HG03442 (cell line): Measurements from ENCODE around the gene SH2D5.
"Not testable (repeated sequence)": the region's sequence is repeated elsewhere in the genome, so short reads cannot be mapped to it uniquely, and the experiment has no call there.

Source experiments
- ATAC-seq: cut with Tn5 transposase; IDR thresholded peaks from one replicate; pipeline ENCODE4 v1.9.1; 2021; ENCODE audit warnings: mild to moderate bottlenecking, moderate library complexity; ENCODE audit not compliant: unreplicated experiment

SH2D5 gene

DNA sequence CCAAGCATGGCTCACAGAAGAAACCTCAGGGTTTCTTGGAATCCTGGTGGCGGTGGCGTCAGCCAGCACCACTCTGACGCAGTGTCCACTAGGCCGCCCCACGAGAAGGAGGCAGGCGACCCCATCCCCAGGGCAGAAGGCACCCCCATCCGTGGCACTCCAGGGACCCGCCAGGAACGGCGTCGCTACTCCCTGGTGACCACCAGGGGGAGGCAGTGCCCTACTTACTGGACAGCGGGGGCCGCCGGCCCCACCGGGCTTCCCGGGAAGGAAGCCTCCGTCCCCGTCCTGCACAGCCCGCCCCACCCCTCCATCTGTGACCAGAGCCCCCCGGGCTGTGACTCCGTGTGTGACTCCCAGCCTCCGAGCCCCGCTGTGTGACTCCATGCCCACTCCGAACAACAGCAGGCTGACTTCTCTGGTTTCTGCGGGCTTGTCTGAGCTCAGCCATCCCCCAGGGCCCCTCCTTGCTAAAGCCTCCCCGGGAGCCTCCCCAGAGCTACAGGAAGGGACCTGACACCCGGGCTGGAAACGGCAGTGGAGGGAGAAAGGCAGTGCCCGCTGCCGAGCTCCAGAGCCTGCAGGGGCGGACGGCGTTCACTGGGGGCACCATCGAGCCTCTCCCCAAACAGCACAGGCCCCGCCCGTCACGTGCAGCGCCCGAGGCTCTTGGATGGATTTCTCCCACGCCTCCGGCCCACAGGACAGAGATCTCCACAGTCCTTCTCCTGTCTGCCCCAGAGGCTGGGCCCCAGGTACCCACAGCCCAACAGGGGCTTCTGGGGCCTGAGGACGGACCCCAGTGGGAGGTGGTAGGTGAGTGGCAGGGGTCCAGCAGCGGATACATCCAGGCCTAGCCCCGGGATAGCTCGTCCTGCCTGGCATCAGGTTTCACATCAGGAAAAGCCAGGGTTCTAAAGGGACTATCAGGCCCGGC lies 35.8 kb downstream of the SH2D5 start:
- ATAC-seq, result no peak

DNA sequence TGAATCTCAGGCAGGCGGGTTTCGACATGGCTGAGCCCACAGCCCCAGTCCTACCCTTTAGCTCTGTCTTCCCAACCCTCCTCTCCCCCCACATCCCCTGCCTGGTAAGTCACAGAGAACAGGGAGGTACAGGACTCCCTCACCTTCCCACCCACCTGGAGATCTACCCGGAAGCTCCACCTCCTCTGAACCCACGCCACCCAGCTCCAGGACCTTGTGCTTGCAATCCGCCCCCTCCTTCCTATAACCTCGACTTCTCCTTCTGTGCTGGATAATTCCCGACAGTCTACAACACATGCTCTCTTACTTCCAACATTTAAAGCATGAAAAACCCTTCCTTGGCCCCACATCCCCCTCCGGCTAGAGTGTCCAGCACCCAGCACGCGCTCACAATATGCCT lies 37.0 kb downstream of the SH2D5 start:
- ATAC-seq, result no peak

DNA sequence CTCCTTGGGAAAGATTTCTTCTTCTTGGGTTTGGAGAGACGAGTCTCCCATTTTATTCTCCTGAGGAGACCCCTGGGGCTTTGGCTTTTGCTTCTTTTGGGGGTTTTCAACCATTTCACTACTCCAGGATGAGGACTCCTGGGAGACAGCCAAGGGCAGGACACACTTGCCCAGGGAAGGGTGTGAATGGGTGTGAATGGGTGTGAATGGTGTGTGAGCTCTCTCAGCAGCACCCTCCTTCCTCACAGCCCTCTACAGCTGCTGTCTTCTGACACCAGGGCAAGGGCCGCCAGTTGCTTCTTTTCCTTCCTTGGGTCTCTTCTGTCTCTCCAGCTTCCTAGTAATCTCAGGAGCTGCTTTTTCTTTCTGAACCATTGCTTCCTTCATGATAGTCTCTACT lies 38.9 kb downstream of the SH2D5 start:
- no peak for ATAC-seq

DNA sequence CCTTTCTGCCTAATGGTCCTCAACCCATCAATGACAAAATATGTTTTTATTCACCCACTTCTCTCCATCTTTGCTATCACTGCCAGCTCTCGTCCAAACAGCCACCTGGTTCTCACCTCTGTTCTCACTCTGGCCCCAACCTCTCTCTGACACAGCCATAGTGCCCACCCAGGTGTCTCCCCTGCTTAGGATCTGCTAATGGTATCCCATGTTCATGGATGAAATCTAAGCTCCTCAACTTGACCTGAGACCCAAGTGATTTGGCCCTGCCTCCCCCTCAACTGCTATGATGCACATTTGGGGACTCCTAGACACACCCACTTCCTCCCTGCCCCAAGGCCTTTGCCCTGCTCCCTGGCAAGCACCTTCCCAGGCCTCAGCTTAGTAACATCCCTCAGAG lies 40.6 kb downstream of the SH2D5 start:
- no peak for ATAC-seq

DNA sequence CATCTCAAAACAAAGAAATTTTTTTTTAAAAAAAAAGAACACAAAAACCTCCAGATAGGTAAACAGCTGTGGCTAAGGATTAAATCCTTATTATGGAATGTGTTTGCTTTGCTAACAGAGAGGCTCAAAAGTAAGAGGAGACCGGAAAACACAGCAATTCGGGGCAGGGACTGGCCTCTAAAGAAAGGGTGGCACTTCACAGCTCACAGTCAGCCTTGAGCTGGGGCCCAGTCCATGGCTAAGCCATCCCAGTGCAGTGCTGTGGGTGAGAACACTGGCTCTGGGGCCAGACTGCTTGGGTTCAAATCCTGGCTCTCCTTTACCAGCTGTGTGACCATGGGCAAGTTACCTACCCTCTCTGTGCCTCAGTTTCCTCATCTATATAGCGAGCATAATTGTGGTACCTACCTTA lies 42.9 kb downstream of the SH2D5 start:
- ATAC-seq, result no peak

DNA sequence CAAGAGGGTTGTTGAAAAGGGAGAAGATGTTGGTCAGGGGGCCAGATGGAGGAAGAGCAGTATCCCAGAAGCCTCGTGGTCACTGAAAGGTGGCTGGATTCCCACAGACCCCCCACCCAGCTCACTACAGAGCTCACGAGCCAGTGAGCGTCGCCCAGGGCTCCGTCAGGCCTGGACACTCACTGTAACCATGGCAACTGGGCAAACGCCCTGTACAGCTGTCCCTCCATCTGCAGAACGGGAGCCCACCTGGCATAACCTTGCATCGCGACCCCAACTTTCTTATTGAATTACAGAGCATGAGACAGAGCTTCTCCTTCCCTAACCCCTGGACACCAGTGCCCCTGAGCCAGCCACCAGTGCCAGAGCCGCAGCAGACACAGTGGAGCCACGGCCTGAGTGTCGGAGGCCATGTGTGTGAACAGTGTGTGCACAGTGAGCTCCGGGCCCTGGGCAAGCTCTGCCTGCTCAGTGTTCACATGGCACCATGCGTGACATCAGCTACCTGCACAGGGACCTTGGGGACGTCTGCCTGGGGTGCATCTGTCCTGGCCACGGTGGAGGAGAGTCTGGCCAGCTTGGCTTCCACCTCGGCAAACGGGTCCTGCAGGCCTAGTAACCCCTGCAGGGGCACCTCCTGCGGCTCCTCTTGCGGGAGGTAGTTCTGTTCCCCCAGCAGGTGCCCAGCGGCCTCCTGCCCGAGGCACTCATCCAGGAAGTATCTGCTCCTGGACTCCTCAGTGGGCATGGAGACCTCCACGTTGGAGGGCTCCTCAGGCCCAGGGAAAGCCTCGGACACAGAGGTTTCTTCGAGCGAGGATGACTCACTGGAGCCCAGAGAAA lies 45.4 kb downstream of the SH2D5 start:
- no peak for ATAC-seq

DNA sequence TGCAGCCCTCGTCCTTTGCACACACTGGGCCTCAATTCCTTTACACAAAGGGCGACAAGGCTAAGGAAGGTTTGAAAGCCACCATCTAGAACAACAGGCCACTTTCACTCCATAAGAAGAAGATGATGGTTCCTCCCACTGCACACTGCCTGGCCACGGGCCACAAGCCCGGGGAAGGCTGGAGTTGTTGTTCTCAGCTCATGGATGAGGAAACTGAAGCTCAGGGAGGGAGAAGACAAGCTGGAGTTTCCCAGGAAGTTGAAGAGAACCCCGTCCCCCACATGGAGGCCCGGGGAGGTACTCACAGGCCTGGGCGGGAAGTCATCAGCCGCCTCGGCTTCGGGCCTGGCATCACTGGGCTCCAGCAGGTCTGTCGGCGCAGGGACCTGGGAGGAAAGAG lies 46.8 kb downstream of the SH2D5 start:
- ATAC-seq, result no peak

DNA sequence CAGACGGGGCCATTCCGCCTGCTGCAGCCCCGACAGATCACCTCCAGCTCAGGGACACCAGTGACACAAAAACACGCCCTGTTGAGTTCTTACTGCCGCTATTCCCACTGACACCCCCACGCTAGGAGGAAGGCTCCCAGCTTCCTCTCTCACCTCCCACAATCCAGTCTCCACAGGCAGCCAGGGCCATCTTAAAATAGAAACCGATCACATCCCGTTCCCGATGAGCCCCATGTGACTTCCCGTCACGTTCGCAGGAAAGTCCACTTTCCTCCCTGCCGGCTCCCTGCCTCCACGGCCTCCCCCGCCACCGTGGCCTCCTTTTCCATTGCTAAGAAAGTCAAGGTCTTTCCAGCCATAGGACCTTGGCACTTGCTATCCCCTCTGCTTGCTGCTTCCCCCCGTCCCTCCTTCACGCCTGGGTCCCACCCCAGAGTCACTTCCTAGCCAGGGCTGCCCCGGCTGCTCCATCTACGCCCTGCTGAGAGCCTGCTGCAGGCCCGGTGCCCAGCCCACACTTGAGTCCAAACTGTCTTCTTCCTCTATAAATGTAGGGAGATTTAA lies 47.3 kb downstream of the SH2D5 start:
- no peak for ATAC-seq

DNA sequence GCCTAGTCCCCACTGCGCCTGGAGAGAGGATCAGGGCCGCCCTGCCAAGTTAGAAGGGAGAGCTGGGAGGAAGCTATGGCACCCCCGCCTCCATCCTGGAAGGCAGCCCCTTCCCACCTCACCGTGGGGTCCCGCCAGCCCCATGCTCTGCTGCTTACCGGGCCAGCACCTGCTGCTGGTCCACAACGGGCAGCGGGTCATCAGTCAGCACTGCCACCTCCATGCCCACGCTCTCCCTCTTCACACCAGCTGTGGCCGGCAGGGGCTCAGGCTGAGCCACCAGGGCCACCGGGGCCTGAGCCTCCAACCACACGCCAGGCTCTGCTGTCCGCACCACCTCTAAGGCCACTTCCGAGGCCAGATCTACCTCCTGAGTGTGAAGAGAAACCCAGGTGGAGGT lies 47.9 kb downstream of the SH2D5 start:
- no peak for ATAC-seq

DNA sequence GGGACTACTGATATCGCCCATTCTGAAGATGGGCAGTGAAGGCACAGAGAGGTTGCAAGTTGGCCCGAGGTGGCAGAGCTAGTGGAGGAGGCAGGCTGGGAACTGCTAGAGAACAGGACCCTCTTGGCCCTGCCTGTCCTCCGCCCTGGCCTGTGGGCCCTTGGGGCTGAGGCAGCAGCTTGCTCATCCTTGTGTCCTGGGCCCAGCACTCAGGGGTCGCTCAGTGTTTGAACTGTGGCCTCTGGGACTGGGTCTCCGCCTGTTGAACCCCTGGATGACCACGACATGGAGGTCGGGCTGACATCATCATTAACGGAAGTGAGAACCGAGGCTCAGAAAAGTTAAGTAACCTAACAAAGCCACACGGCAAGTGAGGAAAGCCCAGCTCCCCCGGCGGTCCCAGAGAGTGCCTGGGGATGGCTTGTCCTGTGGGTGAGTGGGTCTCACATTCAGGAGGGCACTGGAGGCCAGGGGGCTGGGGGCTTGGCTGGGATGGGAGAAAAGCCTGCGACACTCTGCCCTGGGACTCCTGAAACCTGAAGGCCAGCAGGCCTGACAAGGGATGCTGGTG lies 48.4 kb downstream of the SH2D5 start:
- no peak for ATAC-seq

DNA sequence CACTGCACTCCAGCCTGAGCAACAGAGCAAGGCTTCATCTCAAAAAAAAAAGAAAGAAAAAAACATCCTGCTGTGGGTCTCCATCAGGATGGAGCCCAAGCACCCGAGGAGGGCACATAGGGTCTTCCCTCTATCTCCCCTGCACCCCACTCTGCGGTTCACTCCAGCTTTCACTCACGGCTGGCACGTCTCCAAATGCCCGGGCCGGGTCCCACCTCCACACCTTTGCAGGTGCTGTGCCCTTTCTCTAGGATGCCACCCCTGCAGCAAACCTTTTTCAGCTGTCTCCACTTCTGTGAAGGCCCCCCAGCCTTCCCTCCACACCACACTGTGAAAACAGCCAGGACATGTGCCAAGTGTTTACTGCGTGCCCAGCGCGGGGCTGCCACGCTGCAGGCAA lies 48.9 kb downstream of the SH2D5 start:
- ATAC-seq, result no peak

DNA sequence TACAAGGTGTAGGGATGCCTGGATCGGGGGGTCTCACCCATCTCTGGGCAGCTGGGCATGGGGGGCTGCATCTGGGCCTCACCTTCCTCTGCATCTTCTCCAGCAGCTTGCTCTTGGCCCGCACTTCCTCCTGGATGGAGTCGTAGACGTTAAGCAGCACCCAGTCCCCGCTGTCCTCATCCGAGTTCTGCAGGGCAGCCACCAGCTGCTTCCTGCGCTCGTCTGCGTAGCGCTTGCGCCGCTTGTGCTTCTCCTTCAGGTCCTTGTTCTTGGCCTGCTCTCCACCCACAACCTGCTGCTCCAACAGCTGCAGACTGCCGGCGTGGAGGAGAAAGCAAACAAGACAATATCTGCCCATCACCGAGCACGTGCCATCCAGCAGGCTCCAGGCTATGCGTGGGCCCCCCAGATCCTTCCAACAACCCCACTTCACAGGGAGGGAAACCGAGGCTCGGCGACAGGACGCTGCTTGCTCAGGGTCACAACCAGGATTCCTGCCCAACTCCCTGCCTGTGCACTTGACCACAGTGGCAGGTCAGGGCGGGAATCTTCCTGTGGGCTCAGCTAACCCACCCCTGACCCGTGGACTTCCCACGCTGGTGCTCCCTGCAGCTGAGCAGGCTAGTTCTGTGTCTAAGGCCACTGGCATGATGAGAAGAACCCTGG lies 49.8 kb downstream of the SH2D5 start:
- ATAC-seq, result no peak

DNA sequence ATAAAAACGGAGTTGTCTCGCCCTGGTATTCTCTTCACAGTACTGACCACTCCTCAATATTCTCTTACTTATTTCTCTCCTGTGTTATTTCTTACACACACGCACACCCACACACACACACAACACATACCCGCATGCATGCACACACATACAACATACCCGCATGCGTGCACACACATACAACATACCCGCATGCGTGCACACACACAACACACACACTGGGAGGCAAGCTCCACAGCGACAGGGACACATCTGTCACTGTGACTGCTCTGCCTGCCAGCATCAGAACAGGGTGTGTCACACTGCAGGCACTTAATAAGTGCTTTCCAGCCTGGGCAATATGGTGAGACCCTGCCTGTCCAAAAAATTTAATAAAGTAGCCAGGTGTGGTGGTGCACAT lies 50.5 kb downstream of the SH2D5 start:
- no peak for ATAC-seq

DNA sequence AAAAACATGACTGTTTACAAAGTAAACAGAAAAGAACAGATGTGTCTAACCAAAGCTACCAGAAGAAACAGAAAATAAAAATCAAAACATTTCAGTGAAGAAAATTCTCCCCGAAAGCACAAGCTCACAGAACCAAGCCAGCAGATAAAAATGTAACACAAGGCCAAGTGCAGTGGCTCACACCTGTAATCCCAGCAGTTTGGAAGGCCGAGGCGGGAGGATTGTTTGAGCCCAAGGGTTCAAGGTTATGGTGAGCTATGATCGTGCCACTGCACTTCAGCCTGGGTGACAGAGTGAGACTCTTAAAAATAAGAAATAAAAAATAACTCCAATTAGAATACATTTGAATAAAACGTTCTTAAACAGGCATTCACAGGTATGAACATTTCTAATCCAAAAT lies 52.2 kb downstream of the SH2D5 start:
- ATAC-seq, result no peak

DNA sequence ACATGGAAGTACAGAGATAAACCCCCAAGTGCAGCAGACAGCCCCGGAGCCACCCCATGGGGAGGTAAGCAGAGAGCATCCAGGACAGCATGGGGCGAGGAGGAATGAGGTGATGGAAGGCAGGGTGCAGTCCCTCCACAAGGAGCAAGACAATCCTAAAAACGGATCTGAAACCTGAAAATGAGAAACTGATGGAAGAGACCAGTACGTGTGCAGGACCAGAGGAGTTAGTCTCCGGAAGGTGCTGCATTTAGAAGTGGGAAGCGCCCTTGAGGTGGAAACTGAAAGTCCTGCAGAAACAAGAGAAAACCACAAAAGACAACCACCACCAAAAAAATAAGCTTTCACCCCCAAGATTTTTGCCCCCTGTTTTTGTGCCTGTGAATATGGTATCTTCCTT lies 53.9 kb downstream of the SH2D5 start:
- ATAC-seq, result no peak

DNA sequence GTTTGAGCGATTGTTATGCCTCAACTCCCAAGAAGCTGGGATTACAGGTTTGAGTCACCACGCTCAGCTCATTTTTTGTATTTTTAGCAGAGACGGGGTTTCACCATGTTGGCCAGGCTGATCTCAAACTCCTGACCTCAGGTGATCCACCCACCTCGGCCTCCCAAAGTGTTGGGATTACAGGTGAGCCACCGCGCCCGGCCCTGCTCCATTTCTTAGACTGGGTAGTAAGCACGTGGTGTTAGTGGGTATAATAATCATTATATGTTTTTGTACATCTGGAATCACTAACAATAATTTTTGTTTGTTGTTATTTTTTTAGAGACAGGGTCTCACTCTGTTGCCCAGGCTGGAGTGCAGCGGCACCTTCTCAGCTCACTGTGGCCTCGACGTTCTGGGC lies 58.9 kb downstream of the SH2D5 start:
- not testable (repeated sequence) for ATAC-seq

DNA sequence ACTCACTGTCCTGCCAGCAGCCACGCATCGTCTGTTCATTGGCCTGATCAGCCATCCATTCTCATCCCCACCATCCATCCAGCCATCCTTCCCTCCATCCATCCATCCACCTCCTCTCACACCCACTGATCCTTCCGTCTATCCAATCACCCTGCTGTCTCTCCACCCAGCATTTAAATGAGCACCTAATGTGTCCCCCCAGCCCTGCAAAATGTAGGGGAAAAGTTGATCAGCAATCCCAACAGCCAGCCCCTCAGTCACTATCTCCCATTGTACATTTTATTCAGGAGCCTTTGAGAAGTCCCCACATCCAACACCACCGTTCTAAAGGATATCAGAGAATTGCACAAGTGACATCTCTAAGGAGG lies 60.3 kb downstream of the SH2D5 start:
- ATAC-seq, result no peak

DNA sequence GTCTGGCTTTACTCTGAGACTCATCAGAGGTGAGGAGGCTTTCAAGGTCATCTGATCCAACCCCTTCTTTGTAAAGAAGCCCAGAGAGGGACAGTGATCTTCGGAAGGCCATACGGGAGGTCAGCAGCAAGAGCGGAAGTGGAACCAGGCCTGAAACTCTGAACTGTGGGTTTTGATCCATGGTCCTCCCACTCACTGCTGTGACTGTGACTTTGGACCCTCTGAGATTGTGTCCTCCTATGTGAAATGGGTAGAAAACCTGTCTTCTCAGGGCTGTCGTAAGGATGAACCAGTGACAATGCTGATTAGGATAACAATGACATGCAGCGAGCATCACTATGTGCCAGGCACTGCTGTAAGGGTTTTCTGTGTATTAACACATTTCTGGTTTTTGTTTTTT lies 61.6 kb downstream of the SH2D5 start:
- no peak for ATAC-seq
